Nephron (organoid): ENCODE measurements around the gene SLC3A2.
A peak's percentile ranks its signal among the peaks of the same experiment; 100 is the strongest.

ENCODE experiments used
- H3K27ac Mint-ChIP-seq, 3 experiments: 2 replicates each; pipeline ENCODE4 v1.8.0; 2020; ENCODE audit warnings: mixed read lengths in 3 of 3, mild to moderate bottlenecking in 2 of 3, moderate library complexity in 1 of 3
- H3K27me3 Mint-ChIP-seq: 2 replicates; pipeline ENCODE4 v1.8.0; 2021; ENCODE audit warnings: low read depth, mild to moderate bottlenecking, moderate library complexity, mixed read lengths
- H3K36me3 Mint-ChIP-seq: 2 replicates; pipeline ENCODE4 v1.8.0; 2020; ENCODE audit warnings: low read depth, mixed read lengths
- H3K4me1 Mint-ChIP-seq: 2 replicates; pipeline ENCODE4 v1.8.0; 2020; ENCODE audit warnings: mixed read lengths
- H3K4me3 Mint-ChIP-seq, 3 experiments: 2 replicates each; pipeline ENCODE4 v1.8.0; 2020; ENCODE audit warnings: mild to moderate bottlenecking in 3 of 3, mixed read lengths in 3 of 3, moderate library complexity in 2 of 3
- H3K9me3 Mint-ChIP-seq: 2 replicates; pipeline ENCODE4 v1.8.0; 2020; ENCODE audit warnings: mixed read lengths
- TF ChIP-seq, protein P1 (sequence below), 3 experiments: fragments of 200-600 bp; sonication (generic); IDR thresholded peaks; one replicate each; pipeline ENCODE4 v1.5.0; 2021; ENCODE audit warnings: antibody characterized with exemption in 3 of 3; ENCODE audit not compliant: unreplicated experiment in 3 of 3

SLC3A2 gene

GRCh38 chr11:62852523-62853188 is 28.0 kb upstream of the SLC3A2 start:
- Mint-ChIP-seq H3K4me1 (peaks cover 46% of the 10 kb centered on the region), H3K27me3 (no peaks in the 10 kb centered on the region), H3K4me3 (peak overlapping the region; percentile 6 to 96 (median 96)), H3K36me3 (peaks cover 41% of the 10 kb centered on the region), H3K27ac (peak overlapping the region in 2 of 3 experiments; percentile 9 to 27), H3K9me3 (no peaks in the 10 kb centered on the region)
- TF ChIP-seq, protein P1, sequence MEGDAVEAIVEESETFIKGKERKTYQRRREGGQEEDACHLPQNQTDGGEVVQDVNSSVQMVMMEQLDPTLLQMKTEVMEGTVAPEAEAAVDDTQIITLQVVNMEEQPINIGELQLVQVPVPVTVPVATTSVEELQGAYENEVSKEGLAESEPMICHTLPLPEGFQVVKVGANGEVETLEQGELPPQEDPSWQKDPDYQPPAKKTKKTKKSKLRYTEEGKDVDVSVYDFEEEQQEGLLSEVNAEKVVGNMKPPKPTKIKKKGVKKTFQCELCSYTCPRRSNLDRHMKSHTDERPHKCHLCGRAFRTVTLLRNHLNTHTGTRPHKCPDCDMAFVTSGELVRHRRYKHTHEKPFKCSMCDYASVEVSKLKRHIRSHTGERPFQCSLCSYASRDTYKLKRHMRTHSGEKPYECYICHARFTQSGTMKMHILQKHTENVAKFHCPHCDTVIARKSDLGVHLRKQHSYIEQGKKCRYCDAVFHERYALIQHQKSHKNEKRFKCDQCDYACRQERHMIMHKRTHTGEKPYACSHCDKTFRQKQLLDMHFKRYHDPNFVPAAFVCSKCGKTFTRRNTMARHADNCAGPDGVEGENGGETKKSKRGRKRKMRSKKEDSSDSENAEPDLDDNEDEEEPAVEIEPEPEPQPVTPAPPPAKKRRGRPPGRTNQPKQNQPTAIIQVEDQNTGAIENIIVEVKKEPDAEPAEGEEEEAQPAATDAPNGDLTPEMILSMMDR (IDR thresholded peaks at IDR 0.05; ENCODE audit: unreplicated experiment in 3 of 3) = no peak

DNA sequence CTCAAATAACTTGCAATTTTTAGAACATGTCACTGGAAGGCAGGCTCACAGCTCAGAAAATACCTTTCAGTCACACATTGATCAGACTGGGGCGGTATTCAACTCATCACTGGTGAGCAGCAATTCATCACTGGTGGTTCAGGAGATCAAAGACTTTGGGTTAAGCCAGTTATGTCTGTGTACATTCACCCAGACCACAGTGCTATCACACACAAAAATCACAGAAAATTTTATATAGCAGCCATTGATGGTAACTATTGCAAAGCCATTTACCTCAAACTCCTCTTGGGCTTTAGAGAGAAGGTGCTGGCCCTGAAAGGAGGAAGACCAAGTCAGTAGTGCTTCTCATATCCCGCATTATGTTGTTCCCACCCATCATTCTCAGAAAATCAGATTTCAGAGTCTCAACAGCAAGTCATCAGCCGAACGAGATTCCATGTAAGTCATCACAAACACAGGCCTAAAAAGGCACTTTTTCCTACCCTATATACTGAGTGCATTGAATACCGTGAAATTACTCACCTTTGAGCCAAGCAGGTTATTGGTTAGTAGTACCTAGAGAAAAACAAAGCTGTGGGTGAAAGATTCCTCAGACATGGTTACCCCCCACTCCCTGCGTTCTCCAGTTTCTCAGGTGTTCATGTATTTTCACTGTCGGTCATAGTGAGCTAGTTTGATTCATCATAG is 27.3 kb upstream of the SLC3A2 start:
- peak overlapping the region; percentile 95 to 96 (median 96) for H3K4me3 Mint-ChIP-seq
- no peaks in the 10 kb centered on the region for H3K9me3 Mint-ChIP-seq
- H3K27ac Mint-ChIP-seq = peak overlapping the region in 2 of 3 experiments; percentile 9 to 46
- TF ChIP-seq, protein P1 (IDR thresholded peaks at IDR 0.05; ENCODE audit: unreplicated experiment in 3 of 3) = no peak
- peaks cover 41% of the 10 kb centered on the region for H3K36me3 Mint-ChIP-seq
- no peaks in the 10 kb centered on the region for H3K27me3 Mint-ChIP-seq
- H3K4me1 Mint-ChIP-seq = peaks cover 54% of the 10 kb centered on the region

DNA sequence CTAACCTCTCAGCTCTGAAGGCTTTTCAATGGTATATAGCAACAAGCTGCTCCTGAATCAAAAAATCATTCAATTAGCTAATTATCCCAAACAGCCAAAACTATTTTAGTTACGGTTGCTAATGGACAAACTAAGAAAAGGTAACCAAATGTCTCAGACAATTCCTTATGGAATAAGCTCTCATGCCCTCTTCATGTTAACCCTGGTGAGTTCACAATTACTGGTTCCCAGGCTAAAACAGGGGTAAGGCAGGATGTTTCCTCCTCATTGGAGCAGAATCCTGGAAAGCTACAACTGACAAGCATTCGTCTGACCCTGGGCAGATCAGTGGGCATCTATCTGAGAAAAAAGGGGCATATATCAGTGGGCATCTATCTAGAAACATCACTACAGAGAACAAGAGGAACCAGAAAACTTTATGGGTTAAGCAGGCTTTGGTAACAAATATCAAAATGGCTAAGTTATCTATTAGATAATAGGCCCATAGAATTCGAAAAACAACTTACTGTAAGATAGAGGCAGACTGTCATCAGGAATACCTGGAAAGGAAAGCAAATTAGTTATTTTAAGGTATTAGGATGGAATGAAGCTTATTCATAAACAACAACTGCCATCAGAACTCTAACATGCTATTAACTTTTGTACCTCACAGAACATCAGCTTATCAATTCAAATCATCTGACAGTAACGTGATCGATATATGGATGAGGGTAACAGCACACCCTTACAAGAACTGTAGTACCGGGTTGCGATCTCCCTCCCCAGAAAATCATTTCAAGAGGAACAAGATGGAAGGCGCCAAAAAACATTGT is 26.5 kb upstream of the SLC3A2 start:
- Mint-ChIP-seq H3K9me3 (no peaks in the 10 kb centered on the region), H3K4me3 (peak overlapping the region; percentile 95 to 96 (median 96)), H3K36me3 (peaks cover 41% of the 10 kb centered on the region), H3K27me3 (no peaks in the 10 kb centered on the region), H3K27ac (peak overlapping the region; percentile 88 to 94 (median 93)), H3K4me1 (peaks cover 58% of the 10 kb centered on the region)
- TF ChIP-seq, protein P1 (IDR thresholded peaks at IDR 0.05; ENCODE audit: unreplicated experiment in 3 of 3) = no peak

DNA sequence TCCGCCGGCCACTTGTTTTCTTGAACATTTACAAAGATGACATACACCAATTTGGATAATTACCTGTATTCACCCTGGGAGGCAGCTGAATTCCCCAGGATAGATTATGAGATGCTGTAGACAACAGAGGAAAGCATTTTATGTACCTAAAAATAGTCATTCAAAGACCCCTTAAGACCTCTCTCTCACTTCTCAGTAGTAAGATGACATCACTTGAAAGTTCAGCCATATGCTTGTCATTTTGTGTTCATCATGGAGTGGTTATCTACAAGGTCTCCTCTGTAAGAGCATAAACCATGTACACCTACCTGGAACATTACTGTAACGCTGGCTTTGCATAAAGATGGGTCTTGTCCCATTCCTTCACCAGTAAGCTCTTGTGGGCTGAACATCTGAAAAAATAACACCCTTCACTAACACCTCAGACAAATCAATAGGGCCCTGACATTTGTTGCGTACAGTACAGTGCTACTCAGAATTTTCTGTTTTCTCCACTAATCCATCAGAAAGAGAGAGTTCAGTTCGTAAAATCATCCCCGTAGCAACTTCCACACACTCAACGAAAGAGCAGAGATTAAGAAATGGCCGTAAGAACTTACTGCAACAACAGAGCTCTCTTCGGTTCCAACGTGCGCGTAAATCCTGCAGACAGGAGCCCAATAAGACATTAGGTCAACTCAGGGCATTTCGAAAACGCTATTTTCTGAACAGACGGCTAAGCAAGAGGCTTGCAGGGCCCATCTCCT is 25.7 kb upstream of the SLC3A2 start:
- Mint-ChIP-seq H3K4me3 (peak overlapping the region; percentile 95 to 96 (median 96)), H3K36me3 (peaks cover 41% of the 10 kb centered on the region), H3K9me3 (no peaks in the 10 kb centered on the region), H3K27me3 (no peaks in the 10 kb centered on the region), H3K27ac (peak overlapping the region; percentile 88 to 94 (median 93)), H3K4me1 (peaks cover 65% of the 10 kb centered on the region)
- TF ChIP-seq, protein P1 (IDR thresholded peaks at IDR 0.05; ENCODE audit: unreplicated experiment in 3 of 3) = no peak

GRCh38 chr11:62855571-62856332 is 24.9 kb upstream of the SLC3A2 start:
- peaks cover 41% of the 10 kb centered on the region for H3K36me3 Mint-ChIP-seq
- peaks cover 70% of the 10 kb centered on the region for H3K4me1 Mint-ChIP-seq
- H3K27ac Mint-ChIP-seq = peak overlapping the region; percentile 88 to 94 (median 93)
- H3K27me3 Mint-ChIP-seq = no peaks in the 10 kb centered on the region
- TF ChIP-seq, protein P1 (IDR thresholded peaks at IDR 0.05; ENCODE audit: unreplicated experiment in 3 of 3) = no peak
- peak overlapping the region; percentile 95 to 96 (median 96) for H3K4me3 Mint-ChIP-seq
- H3K9me3 Mint-ChIP-seq = no peaks in the 10 kb centered on the region
